BJ (cell line): ENCODE results near the gene EFCAB5. TPM values are rescaled to one million over a fixed set of nuclear protein-coding genes. Genes with fewer than 3 reads are reported as not detected.
"Not testable (repeated sequence)": the region's sequence is repeated elsewhere in the genome, so short reads cannot be mapped to it uniquely, and the experiment has no call there.

Source experiments
- CTCF ChIA-PET: fragments of 350-600 bp; formaldehyde crosslinking; extraction: SDS; loops from one replicate; lab custom pipeline; 2021; ENCODE audit warnings: antibody characterized with exemption, inconsistent platforms; lab: Yijun Ruan, JAX
- POLR2A ChIA-PET: fragments of 300-600 bp; sonication (Branson Sonifier 250); formaldehyde crosslinking; extraction: SDS; loops from one replicate; lab custom pipeline; 2021; ENCODE audit warnings: antibody characterized with exemption; lab: Charles Lee
- DNase-seq: peaks from one replicate; pipeline ENCODE4 v3.0.0-alpha.2; 2011; ENCODE audit warnings: low read depth
- H3K27me3 ChIP-seq: 2 replicates; pipeline ENCODE4 v1.6.0; 2011; ENCODE audit warnings: low read length; ENCODE audit not compliant: control insufficient read depth, insufficient read depth
- H3K36me3 ChIP-seq: 2 replicates; pipeline ENCODE4 v1.5.1; 2011; ENCODE audit warnings: low read length; ENCODE audit not compliant: control insufficient read depth, insufficient read depth
- H3K4me3 ChIP-seq: 2 replicates; pipeline ENCODE4 v1.5.1; 2011; ENCODE audit warnings: low read depth, mild to moderate bottlenecking, control low read depth, low read length
- CTCF ChIP-seq: IDR thresholded peaks from 2 replicates; pipeline ENCODE4 v1.5.1; 2011; ENCODE audit warnings: low read depth, mild to moderate bottlenecking, control low read depth, inconsistent platforms, low read length, moderate library complexity; ENCODE audit not compliant: insufficient read depth
- polyA plus RNA-seq: library from polyadenylated mRNA; depleted of rRNA; stranded (reverse); fragments of >200 nt; gene quantifications from 2 replicates; pipeline ENCODE4 v1.2.3, GENCODE V29; 2011

The EFCAB5 gene
- polyA plus RNA-seq, 1 experiment: not detected

DNA sequence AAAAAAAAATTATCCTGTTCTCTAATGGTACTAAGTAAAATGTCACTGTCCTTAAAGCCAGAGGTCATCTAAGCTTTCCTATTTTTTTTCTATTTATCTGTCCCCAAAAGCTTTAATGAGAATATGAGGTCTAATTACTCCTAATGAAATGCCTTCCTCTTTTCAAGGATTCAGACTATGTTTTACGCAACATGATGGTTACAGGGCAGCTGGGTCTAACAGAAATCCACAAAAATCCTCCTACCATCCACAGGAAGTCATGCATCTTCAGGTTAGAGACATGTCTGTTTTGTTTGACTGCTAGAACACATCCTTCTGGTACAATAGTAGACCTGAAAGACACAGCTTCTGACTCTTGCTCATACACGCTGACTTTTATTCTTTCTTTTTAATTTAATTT, 145.5 kb downstream of the EFCAB5 start:
- H3K36me3 ChIP-seq: no peaks in the 10 kb centered on the region
- CTCF ChIA-PET: interaction anchor here (0.8 to 1.0 kb wide), 2 partner anchors 9 to 50 kb away, joined by 3 to 4 read pairs; no protein-coding TSS in a partner anchor
- POLR2A ChIA-PET: no interaction called here
- no peak for DNase-seq
- H3K27me3 ChIP-seq: peaks cover 3% of the 10 kb centered on the region
- no peak overlapping the region for H3K4me3 ChIP-seq
- no peak for TF ChIP-seq CTCF

- CTCF ChIA-PET: interaction anchor here (0.8 to 1.0 kb wide), 2 partner anchors 9 to 50 kb away, joined by 3 to 4 read pairs; no protein-coding TSS in a partner anchor
- POLR2A ChIA-PET, H3K27me3 ChIP-seq, H3K4me3 ChIP-seq, DNase-seq, H3K36me3 ChIP-seq: not testable (repeated sequence)
Observed at GRCh38 chr17:30087431-30087830, 146.0 kb downstream of the EFCAB5 start.

GRCh38 chr17:30091121-30091670, 149.8 kb downstream of the EFCAB5 start:
- DNase-seq: no peak
- POLR2A ChIA-PET: no interaction called here
- Histone ChIP-seq H3K36me3 (no peaks in the 10 kb centered on the region), H3K27me3 (no peaks in the 10 kb centered on the region), H3K4me3 (no peak overlapping the region)
- TF ChIP-seq CTCF: no peak
- CTCF ChIA-PET: interaction anchor here (1.2 to 8.3 kb wide), 5 partner anchors 14 to 160 kb away, joined by 3 to 110 read pairs (median 44); partner anchors contain the start of gene SSH2

DNA sequence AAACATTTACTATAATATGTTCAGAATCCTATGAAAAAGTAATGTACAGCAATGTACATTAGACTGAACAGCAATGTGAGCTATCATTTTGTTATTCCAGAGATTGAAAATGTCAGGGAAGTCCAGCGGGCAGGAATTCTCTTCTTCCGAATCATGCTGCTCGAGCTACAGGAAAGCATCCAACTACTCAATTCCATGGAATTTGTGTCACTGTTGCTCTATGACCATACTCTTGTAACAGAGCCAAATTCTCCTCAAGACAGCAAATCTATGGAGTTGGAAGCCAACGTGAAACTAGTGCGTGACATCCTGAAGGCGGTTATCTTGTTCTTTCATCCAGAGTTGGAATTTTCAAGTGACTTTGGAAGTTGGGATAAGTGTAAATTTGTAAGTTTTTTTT, 150.3 kb downstream of the EFCAB5 start:
- no peak overlapping the region for H3K4me3 ChIP-seq
- POLR2A ChIA-PET: no interaction called here

GRCh38 chr17:30092886-30093285, 151.5 kb downstream of the EFCAB5 start:
- no peak for DNase-seq
- CTCF ChIA-PET: interaction anchor here (0.5 to 8.3 kb wide), 32 partner anchors 9 to 519 kb away, joined by 3 to 110 read pairs (median 4); partner anchors contain the start of gene SSH2
- H3K27me3 ChIP-seq: no peaks in the 10 kb centered on the region
- TF ChIP-seq CTCF: no peak
- no peaks in the 10 kb centered on the region for H3K36me3 ChIP-seq
- POLR2A ChIA-PET: no interaction called here
- no peak overlapping the region for H3K4me3 ChIP-seq

More for the DNA sequence above, 150.3 kb downstream of the EFCAB5 start:
- peak; percentile 57 for DNase-seq
- Histone ChIP-seq H3K36me3 (no peaks in the 10 kb centered on the region), H3K27me3 (no peaks in the 10 kb centered on the region)
- CTCF ChIA-PET: interaction anchor here (1.2 to 8.3 kb wide), 8 partner anchors 7 to 289 kb away, joined by 3 to 110 read pairs (median 24); partner anchors contain the start of gene SSH2
- TF ChIP-seq CTCF: no peak
